Astrocyte (in vitro differentiated cells and primary cell): ENCODE measurements around the gene KCNH2. TPM values are rescaled to one million over a fixed set of nuclear protein-coding genes. Genes with fewer than 3 reads are reported as not detected.

Experiments
- DNase-seq: peaks from one replicate; pipeline ENCODE4 v3.0.0-alpha.2; 2010; ENCODE audit warnings: low read depth
- FAIRE-seq: peaks from 2 replicates; lab custom pipeline; 2011; peaks lifted over from hg19 to GRCh38; lab: Jason Lieb, UNC
- H2AFZ ChIP-seq: 2 replicates; pipeline ENCODE4 v1.6.0; 2012; ENCODE audit warnings: low read depth, low read length, inconsistent platforms
- H3K27ac ChIP-seq: 2 replicates; pipeline ENCODE4 v1.5.1; 2011; ENCODE audit warnings: low read depth, low read length, inconsistent platforms
- H3K27me3 ChIP-seq: 2 replicates; pipeline ENCODE4 v1.6.0; 2011; ENCODE audit warnings: low read length, inconsistent platforms; ENCODE audit not compliant: insufficient read depth
- H3K36me3 ChIP-seq: 2 replicates; pipeline ENCODE4 v1.5.1; 2011; ENCODE audit warnings: low read length, inconsistent platforms; ENCODE audit not compliant: insufficient read depth
- H3K4me1 ChIP-seq: 2 replicates; pipeline ENCODE4 v1.5.1; 2011; ENCODE audit warnings: low read length, inconsistent platforms; ENCODE audit not compliant: insufficient read depth
- H3K4me2 ChIP-seq: 2 replicates; pipeline ENCODE4 v1.6.0; 2012; ENCODE audit warnings: low read length, inconsistent platforms
- H3K4me3 ChIP-seq: 2 replicates; pipeline ENCODE4 v1.5.1; 2011; ENCODE audit warnings: low read depth, mild to moderate bottlenecking, low read length, inconsistent platforms; ENCODE audit not compliant: insufficient read depth
- H3K79me2 ChIP-seq: 2 replicates; pipeline ENCODE4 v1.6.0; 2012; ENCODE audit warnings: mild to moderate bottlenecking, low read length, inconsistent platforms; ENCODE audit not compliant: insufficient read depth
- H3K9ac ChIP-seq: 2 replicates; pipeline ENCODE4 v1.6.0; 2012; ENCODE audit warnings: mild to moderate bottlenecking, low read length, inconsistent platforms
- H3K9me3 ChIP-seq: 2 replicates; pipeline ENCODE4 v1.5.1; 2012; ENCODE audit warnings: low read depth, mild to moderate bottlenecking, low read length, inconsistent platforms; ENCODE audit not compliant: insufficient read depth
- H4K20me1 ChIP-seq: 2 replicates; pipeline ENCODE4 v1.6.0; 2012; ENCODE audit warnings: low read length, inconsistent platforms; ENCODE audit not compliant: insufficient read depth
- H3K27ac Mint-ChIP-seq: one replicate; pipeline ENCODE4 v1.8.0; 2021; ENCODE audit warnings: mild to moderate bottlenecking, mixed read lengths; ENCODE audit not compliant: unreplicated experiment
- H3K27me3 Mint-ChIP-seq: one replicate; pipeline ENCODE4 v1.8.0; 2021; ENCODE audit warnings: low read depth, mixed read lengths; ENCODE audit not compliant: unreplicated experiment
- H3K36me3 Mint-ChIP-seq: one replicate; pipeline ENCODE4 v1.8.0; 2021; ENCODE audit warnings: low read depth, mixed read lengths; ENCODE audit not compliant: unreplicated experiment
- H3K4me1 Mint-ChIP-seq: one replicate; pipeline ENCODE4 v1.8.0; 2021; ENCODE audit warnings: low read depth, mixed read lengths; ENCODE audit not compliant: unreplicated experiment
- H3K4me3 Mint-ChIP-seq: one replicate; pipeline ENCODE4 v1.8.0; 2021; ENCODE audit warnings: mild to moderate bottlenecking, moderate library complexity, mixed read lengths; ENCODE audit not compliant: unreplicated experiment
- H3K9me3 Mint-ChIP-seq: one replicate; pipeline ENCODE4 v1.8.0; 2021; ENCODE audit warnings: mild to moderate bottlenecking, mixed read lengths; ENCODE audit not compliant: unreplicated experiment
- CTCF ChIP-seq: IDR thresholded peaks from 2 replicates; pipeline ENCODE4 v1.5.1; 2011; ENCODE audit warnings: low read depth, mild to moderate bottlenecking, inconsistent platforms, low read length, moderate library complexity; ENCODE audit not compliant: insufficient read depth
- EZH2 ChIP-seq: IDR thresholded peaks from 2 replicates; pipeline ENCODE4 v1.6.1; 2012; ENCODE audit warnings: mild to moderate bottlenecking, low read length, inconsistent platforms; ENCODE audit not compliant: insufficient read depth
- total RNA-seq: library from RNA; stranded (reverse); gene quantifications from 2 replicates; pipeline ENCODE4 v1.2.1, GENCODE V29; 2021

Gene KCNH2
- total RNA-seq, 1 donor from 2014 or later = 4.6 TPM

GRCh38 chr7:150999001-150999400 is 20.9 kb upstream of the KCNH2 start:
- Histone ChIP-seq H3K36me3 (no peaks in the 10 kb centered on the region), H4K20me1 (no peaks in the 10 kb centered on the region), H3K9me3 (no peaks in the 10 kb centered on the region), H3K27me3 (peaks cover 4% of the 10 kb centered on the region), H2AFZ (no peak overlapping the region), H3K79me2 (no peaks in the 10 kb centered on the region), H3K27ac (no peak overlapping the region), H3K4me2 (no peak overlapping the region), H3K4me3 (no peak overlapping the region), H3K4me1 (no peaks in the 10 kb centered on the region), H3K9ac (no peak overlapping the region)
- TF ChIP-seq CTCF = no peak
- TF ChIP-seq EZH2 = no peak
- Mint-ChIP-seq H3K4me3 (no peak overlapping the region), H3K9me3 (no peaks in the 10 kb centered on the region), H3K36me3 (no peaks in the 10 kb centered on the region), H3K4me1 (no peaks in the 10 kb centered on the region), H3K27ac (no peak overlapping the region), H3K27me3 (peaks cover 17% of the 10 kb centered on the region)
- DNase-seq (no peak), FAIRE-seq (no peak)

DNA sequence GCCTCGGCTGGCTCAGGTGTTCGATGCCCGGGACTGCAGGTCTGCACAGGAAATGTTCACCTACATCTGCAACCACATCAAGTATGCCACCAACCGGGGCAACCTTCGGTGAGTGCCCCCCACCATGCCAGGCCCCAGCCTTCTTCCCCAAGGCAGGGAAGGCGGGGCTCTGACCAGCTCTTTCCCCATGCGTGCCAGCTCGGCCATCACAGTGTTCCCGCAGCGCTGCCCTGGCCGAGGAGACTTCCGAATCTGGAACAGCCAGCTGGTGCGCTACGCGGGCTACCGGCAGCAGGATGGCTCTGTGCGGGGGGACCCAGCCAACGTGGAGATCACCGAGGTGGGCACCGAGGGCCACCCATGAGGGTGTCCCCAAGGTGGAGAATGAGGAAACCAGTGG is 20.2 kb upstream of the KCNH2 start:
- Mint-ChIP-seq H3K27me3 (peaks cover 13% of the 10 kb centered on the region), H3K4me3 (no peak overlapping the region), H3K4me1 (no peaks in the 10 kb centered on the region), H3K36me3 (no peaks in the 10 kb centered on the region), H3K9me3 (no peaks in the 10 kb centered on the region), H3K27ac (no peak overlapping the region)
- Histone ChIP-seq H3K4me2 (no peak overlapping the region), H3K4me3 (no peak overlapping the region), H4K20me1 (no peaks in the 10 kb centered on the region), H3K9me3 (no peaks in the 10 kb centered on the region), H3K36me3 (no peaks in the 10 kb centered on the region), H3K27me3 (peaks cover 3% of the 10 kb centered on the region), H3K79me2 (no peaks in the 10 kb centered on the region), H2AFZ (no peak overlapping the region), H3K9ac (no peak overlapping the region), H3K27ac (no peak overlapping the region), H3K4me1 (no peaks in the 10 kb centered on the region)
- no peak for TF ChIP-seq EZH2
- TF ChIP-seq CTCF = no peak
- FAIRE-seq (no peak), DNase-seq (no peak)

DNA sequence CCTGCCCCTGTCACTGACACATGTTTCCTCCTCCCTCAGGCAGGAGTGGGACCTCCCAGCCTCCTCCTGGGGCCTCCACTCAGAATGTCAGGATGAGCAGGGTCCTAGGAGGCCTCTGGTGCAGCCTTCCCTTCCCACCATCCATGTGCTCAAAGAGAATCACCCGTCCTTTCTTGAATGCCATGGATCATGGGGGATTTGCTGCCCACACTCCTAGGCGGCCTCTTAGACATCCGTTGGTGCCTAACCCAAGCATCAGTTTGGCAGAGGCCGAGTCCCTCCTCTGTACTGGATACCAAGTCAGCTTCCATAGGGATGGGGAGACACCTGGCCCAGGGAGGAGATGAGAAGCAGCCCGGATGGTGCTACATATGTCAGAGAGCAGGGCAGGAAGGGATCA is 19.7 kb upstream of the KCNH2 start:
- H3K4me2 ChIP-seq = no peak overlapping the region

More for the DNA sequence above, 19.7 kb upstream of the KCNH2 start:
- no peak overlapping the region for H2AFZ ChIP-seq
- H3K79me2 ChIP-seq = no peaks in the 10 kb centered on the region
- no peak for FAIRE-seq
- no peaks in the 10 kb centered on the region for H3K9me3 Mint-ChIP-seq
- H3K36me3 Mint-ChIP-seq = no peaks in the 10 kb centered on the region
- no peak overlapping the region for H3K4me3 ChIP-seq
- H3K9me3 ChIP-seq = no peaks in the 10 kb centered on the region
- no peaks in the 10 kb centered on the region for H4K20me1 ChIP-seq
- H3K27me3 Mint-ChIP-seq = peaks cover 12% of the 10 kb centered on the region
- H3K27me3 ChIP-seq = peaks cover 2% of the 10 kb centered on the region
- H3K9ac ChIP-seq = no peak overlapping the region
- H3K4me1 Mint-ChIP-seq = no peaks in the 10 kb centered on the region
- H3K4me1 ChIP-seq = no peaks in the 10 kb centered on the region
- H3K36me3 ChIP-seq = no peaks in the 10 kb centered on the region
- H3K27ac ChIP-seq = no peak overlapping the region
- H3K27ac Mint-ChIP-seq = no peak overlapping the region
- no peak overlapping the region for H3K4me3 Mint-ChIP-seq
- no peak for TF ChIP-seq EZH2
- TF ChIP-seq CTCF = no peak
- no peak for DNase-seq
